HG03565 (cell line): Measurements from ENCODE around the gene CCND2.
"Not testable (repeated sequence)": the region's sequence is repeated elsewhere in the genome, so short reads cannot be mapped to it uniquely, and the experiment has no call there.

Experiments used
- ATAC-seq: cut with Tn5 transposase; IDR thresholded peaks from one replicate; pipeline ENCODE4 v1.9.1; 2021; ENCODE audit warnings: mild to moderate bottlenecking, moderate library complexity; ENCODE audit not compliant: unreplicated experiment

Gene CCND2

DNA sequence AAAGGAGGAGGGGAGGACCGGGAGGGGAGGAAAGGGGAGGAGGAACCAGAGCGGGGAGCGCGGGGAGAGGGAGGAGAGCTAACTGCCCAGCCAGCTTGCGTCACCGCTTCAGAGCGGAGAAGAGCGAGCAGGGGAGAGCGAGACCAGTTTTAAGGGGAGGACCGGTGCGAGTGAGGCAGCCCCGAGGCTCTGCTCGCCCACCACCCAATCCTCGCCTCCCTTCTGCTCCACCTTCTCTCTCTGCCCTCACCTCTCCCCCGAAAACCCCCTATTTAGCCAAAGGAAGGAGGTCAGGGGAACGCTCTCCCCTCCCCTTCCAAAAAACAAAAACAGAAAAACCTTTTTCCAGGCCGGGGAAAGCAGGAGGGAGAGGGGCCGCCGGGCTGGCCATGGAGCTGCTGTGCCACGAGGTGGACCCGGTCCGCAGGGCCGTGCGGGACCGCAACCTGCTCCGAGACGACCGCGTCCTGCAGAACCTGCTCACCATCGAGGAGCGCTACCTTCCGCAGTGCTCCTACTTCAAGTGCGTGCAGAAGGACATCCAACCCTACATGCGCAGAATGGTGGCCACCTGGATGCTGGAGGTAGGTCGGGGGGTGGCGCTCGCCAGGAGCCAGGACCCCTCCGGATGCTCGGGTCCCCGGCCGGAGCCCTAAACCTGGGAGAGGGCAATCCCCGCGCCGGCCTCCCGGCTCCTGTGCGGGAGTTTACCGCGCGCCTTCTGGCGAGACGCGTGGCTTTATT, at the start of gene CCND2:
CCND2 (plus strand) TSS at position 111 of the 744 bp plus-strand sequence; CDS start at position 390, 279 bp downstream.
- ATAC-seq = no peak

DNA sequence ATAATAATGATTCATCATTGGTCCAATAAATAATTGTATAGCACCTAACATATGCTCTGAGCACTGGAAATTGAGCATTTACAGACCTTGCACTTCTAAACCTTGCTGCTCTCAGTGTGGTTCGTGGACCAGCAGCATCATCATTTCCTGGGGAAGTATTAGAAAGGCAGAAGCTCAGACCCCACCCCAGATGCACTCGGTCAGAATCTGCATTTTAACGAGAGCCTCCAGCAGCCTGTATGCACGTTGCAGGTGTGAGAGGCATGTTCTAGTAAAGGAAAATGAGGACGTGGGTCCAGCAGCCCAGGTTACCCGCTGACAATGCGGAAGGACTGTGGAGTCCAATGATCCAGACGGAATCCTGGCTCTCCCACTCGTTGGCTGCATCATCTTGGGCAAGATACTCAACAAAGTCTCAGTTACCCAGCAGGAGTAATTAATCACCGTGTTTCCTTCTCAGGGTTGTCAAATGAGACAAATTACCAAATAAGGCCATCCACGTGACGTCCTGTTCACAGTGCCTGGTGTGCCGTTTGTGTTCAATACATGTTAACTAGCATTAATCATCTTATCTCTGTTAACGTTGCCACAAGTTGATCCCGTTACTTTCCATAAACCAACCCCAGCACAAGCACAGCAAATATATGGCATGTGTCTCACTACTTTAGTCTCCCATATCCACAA, 49.2 kb upstream of the CCND2 start:
- ATAC-seq = no peak

GRCh38 chr12:4225571-4225970, 48.0 kb upstream of the CCND2 start:
- no peak for ATAC-seq

DNA sequence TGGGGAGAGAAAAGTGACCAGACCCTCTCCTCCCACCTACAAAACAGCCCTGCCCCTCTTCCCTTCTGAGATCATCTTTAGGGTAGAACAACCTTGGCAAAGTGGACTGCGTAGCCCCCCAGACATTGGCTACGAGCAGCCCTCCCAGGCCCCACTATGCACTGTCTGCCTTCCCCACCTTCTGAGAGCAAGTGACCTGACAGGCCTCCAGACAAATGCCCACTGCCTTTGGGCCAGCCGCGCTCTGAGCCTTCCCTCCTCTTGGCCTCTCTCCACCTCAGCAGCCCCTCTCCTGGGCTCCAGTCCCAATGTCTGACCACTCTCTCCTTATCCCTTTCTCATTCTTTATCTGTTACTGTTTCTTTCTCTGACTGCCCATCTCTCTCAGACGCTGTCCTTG, 46.5 kb upstream of the CCND2 start:
- ATAC-seq = no peak

DNA sequence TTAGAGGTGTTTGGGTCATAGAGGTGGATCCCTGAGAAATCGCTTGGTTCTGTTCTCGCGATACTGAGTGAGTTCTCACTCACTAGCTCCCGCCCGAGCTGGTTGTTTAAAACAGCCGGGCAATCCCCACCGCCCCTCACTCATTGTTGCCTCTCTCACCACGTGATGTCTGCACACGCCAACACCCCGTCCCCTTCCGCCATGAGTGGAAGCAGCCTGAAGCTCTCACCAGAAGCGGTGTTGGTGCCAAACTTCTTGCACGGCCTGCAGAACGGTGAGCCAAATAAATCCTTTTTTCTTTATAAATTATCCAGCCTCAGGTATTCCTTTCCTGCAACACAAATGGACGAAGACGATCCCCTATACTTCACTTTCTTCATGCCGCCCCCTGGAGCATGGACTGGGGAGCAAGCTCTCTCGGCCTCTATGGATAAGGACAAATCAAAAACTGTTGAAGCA, 45.4 kb upstream of the CCND2 start:
- ATAC-seq = no peak

GRCh38 chr12:4230526-4230925, 43.0 kb upstream of the CCND2 start:
- ATAC-seq = no peak

DNA sequence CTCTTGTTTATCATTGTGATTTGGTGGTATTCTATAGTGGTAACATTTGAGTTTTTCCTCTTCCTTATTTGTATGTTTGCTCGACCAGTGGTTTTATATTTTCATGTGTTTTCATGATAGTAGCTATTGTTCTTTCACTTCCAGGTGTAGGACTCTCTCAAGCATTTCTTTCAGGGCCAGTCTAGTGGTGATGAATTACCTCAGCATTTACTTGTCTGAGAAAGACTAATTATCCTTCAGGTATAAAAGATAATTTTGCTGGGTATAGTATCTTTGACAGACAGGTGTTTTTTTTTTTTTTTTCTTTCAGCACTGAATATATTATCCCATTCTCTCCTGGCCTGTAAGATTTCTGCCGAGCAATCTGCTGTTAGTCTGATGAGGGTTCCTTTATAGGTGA, 35.0 kb upstream of the CCND2 start:
- ATAC-seq = no peak

GRCh38 chr12:4239746-4240145, 33.8 kb upstream of the CCND2 start:
- ATAC-seq = no peak

- no peak for ATAC-seq
These were observed 33.3 kb upstream of the CCND2 start for GRCh38 chr12:4240161-4240783.

DNA sequence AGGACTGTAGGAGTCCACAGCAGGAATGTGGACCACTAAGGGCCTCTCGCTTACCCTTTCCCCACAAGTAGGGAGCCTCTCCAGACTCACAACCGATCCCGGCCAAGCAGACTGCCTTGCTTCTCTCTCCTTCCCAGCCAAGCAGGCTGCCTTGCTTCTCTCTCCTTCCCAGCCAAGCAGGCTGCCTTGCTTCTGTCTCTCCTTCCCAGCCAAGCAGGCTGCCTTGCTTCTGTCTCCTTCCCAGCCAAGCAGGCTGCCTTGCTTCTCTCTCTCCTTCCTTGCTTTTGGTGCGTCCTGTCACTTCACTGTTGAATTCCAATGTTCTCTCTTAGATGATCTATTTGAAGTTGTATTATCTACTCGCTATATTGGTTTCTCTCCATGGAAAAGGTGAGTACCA, 32.6 kb upstream of the CCND2 start:
- ATAC-seq = no peak

GRCh38 chr12:4241592-4241991, 32.0 kb upstream of the CCND2 start:
- no peak for ATAC-seq

- ATAC-seq = no peak
These were observed 31.0 kb upstream of the CCND2 start for GRCh38 chr12:4242595-4242994.

DNA sequence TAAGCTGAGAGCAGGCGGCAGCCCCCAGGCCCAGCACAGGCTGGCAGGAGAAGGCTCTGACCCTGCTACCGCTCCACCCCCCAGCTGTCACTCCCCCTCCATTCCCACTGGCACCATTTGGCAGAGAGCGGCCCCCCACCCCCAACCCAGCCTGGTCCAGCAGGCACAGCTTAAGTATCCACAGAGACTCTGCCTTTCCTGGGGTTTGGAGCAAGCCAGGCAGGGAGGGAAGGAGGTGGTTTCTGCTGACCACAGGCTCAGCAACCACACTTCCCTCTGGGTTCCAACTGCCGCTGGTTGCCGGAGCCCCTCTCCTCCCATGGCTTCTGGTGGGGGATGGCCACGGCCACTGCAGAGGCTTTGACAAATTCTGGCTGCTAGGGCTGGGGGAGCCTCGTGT, 30.5 kb upstream of the CCND2 start:
- ATAC-seq = no peak

DNA sequence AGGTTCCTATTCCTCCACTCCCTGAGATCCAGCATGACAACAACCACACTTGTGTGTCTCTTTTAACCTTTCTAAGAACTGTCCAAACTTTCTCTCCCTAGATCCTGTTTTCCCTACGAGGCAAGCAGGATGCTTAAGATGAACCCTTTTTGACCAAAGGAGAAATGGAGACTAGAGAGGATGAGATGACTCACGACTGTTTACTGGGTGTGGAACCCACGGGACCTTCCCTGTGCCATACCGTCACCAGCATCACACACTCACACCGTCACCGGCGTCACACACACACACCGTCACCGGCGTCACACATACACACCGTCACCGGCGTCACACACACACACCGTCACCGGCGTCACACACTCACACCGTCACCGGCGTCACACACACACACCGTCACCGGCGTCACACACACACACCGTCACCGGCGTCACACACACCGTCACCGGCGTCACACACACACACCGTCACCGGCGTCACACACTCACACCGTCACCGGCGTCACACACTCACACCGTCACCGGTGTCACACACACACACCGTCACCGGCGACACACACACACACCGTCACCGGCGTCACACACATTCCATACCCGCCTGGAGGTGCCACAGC, 30.0 kb upstream of the CCND2 start:
- not testable (repeated sequence) for ATAC-seq

GRCh38 chr12:4244868-4245267, 28.7 kb upstream of the CCND2 start:
- ATAC-seq = no peak

DNA sequence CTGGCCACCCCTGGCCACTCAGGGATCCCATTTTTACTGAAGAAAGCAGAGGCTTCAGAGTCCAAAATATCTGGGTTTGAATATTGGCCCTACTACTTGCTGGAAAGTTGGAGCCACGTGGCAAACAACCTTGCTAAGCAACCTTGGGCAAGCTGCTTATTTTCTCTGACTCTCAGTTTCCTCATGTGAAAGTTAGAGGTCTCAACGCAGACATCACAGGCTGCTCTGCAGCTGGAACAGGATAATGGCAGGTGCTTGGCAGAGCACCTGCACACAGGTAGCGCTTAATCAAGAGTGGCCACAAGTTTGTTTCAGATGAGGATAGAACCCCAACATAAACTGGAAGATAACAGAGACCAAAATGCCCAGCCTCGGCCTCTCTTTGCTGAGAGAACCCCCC, 28.1 kb upstream of the CCND2 start:
- ATAC-seq = no peak

DNA sequence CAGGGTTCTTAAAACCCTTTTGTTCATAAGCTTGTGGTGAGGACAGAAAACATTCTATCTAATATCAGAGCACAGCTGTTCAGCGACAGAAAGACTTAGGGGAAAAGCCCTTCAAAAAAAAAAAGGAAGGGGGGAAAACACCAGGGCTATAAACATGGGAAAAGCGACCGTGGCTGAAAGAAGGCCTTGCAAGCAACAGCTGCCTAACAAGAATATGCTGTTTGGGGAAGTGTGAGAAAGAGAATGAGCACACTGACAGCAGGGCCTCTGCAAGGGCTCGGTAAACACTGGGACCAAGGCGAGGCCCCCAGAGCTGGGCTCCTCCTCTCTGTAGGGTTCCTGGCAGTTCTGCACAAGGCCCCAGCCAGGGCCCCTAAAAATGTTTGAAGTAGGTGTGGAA, 27.4 kb upstream of the CCND2 start:
- ATAC-seq = no peak

- ATAC-seq = no peak
These were observed 22.9 kb upstream of the CCND2 start for GRCh38 chr12:4250691-4251090.

GRCh38 chr12:4251216-4251891, 22.2 kb upstream of the CCND2 start:
- no peak for ATAC-seq

DNA sequence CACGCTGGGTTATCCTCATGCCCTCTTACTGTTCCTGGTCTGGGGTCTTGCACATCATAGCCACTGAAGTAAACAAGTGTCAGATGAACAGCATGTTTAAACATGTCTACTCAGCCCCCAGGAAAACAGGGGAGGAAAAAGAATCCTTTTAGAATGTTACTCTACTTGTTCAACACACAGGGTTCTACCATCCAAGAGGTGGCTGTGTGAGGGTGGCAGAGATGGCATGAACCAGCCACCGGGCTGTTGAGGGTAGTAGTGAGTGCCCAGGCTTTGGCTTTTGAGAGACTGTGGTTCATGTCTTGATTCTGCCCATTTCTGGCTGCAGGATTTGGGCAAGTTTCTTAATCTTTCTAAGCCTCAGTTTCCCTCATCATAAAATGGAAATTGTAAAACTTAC, 21.6 kb upstream of the CCND2 start:
- no peak for ATAC-seq

DNA sequence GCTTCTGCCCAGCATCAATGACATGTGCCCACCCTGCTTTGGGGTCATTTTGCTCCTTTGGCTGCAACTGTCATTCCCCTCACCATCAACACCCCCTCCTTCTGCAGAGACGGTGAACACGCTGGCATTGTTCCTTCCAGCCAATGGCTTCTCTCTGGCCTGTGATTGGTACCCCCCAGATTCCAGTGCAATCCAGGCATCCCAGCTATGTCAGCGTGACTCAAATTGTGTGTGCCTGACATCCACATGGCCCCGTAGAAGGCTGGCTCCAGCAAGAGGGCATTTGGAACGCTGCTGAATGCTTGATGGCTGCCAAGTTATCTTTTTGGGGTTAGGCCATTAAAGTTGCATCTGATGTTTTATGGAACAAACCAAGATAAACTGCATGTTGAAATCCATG, 21.0 kb upstream of the CCND2 start:
- ATAC-seq = no peak
